HG02763 (cell line): ENCODE measurements around the gene SLC28A1.
"Not testable (repeated sequence)": the region's sequence is repeated elsewhere in the genome, so short reads cannot be mapped to it uniquely, and the experiment has no call there.

Source experiments
- ATAC-seq: cut with Tn5 transposase; IDR thresholded peaks from one replicate; pipeline ENCODE4 v1.9.1; 2021; ENCODE audit warnings: mild to moderate bottlenecking, moderate library complexity; ENCODE audit not compliant: unreplicated experiment

SLC28A1 gene

GRCh38 chr15:84987351-84987750, 102.9 kb downstream of the SLC28A1 start:
- not testable (repeated sequence) for ATAC-seq

DNA sequence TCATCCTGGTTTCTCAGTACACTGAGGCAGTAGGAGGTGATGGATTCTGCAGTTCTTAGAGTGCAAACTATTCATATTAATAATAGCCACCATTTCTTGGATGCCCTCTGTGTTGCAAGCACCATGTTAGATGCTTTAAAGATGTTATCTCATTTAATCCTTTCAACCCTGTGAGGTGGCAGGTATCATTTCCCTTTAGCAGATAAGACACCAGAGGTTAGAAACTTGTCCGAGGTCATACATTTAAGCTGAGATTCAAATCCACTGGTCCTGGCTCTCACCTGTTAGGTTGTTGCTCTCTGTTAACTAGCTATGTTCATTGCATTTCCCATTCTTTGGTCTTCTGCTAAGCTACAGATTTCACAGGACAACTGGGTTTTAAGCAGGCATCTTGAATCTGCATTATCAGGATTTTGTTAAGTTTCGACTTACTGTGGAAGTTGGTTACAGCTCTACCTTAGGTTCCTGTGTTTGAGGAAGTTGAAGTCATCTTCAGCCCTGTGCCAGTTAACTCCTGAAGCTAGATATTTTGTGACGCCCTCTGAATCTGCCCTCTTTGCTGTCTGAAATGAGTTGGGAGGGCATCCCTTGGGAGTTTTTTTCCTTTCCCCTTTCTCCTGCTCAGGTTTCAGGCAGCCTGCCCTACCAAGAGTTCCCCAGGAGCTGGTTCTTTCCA, 103.6 kb downstream of the SLC28A1 start:
- ATAC-seq, result no peak

- ATAC-seq, result no peak
Measured at GRCh38 chr15:84988909-84989644, 104.6 kb downstream of the SLC28A1 start.

DNA sequence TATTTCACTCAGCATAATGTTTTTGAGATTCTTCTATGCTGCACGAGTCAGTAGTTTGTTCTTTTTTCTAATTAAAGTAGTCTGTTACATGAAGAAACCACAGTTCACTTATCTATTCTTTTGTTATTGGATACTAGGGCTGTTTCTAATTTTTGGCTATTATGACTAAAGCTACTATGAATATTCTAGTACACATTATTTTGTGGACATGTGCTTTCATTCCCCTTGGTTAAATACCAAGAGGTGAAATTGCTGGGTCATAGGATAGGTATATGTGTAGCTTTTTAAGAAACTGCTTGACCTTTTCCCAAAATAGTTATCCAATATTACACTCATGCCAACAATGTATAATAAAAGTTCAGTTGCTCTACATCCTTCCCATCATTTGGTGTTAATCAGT, 106.0 kb downstream of the SLC28A1 start:
- ATAC-seq, result no peak

- ATAC-seq, result no peak
Measured at GRCh38 chr15:84991014-84991712, 106.7 kb downstream of the SLC28A1 start.

DNA sequence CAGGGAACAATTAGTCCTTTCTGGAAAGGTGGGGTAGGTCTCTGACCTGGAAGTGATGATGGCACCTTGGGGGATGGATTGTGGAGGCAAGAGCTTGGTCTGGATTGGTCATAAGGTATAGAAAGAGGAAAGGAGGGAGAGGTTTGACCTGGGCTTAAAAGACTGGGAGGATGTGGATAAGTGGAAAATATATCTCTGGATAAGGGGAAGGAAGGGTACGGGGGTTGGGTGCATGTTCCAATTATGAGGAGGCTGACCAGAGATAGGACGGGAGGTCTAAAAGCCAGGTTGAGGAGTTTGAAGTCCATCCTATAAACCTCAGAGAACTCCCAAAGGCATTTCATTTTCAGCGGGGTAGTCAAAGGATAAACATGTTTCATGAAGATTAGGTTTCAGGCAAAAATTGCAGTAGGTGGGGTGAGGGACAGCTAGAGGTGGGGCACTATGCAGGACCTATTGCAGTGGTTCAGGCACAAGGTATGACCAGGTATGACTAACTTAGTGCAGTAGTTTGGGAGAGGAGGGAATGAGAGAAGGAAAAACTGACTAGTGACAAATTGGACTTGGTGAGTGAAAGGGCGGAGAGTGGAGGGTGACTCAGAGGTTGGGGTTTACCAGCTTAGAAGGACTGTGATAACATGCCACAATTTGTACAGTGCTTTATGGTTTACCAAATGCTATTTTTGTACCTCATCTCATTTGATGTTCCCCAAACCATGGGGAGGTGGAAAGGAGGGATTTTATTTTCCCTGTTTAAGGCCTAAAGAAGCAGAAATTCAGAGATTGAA, 107.9 kb downstream of the SLC28A1 start:
- ATAC-seq, result no peak
